Fibroblast of the aortic adventitia (primary cell): ENCODE data around the gene ZMAT5. TPM values are rescaled to one million over a fixed set of nuclear protein-coding genes. Genes with fewer than 3 reads are reported as not detected.
"Not testable (repeated sequence)": the region's sequence is repeated elsewhere in the genome, so short reads cannot be mapped to it uniquely, and the experiment has no call there.

Experiments used
- DNase-seq: peaks from one replicate; pipeline ENCODE4 v3.0.0-alpha.2; 2010; ENCODE audit warnings: low read depth
- H3K4me3 ChIP-seq: 2 replicates; pipeline ENCODE4 v1.5.1; 2011; ENCODE audit warnings: low read depth, mild to moderate bottlenecking, control low read depth, low read length, moderate library complexity
- total RNA-seq: library from RNA; depleted of rRNA; stranded (reverse); fragments of >200 nt; gene quantifications from 2 replicates; pipeline ENCODE4 v1.2.3, GENCODE V29; 2012; ENCODE audit warnings: low replicate concordance
- TF ChIP-seq, protein P1 (sequence below): IDR thresholded peaks from 2 replicates; pipeline ENCODE4 v1.5.1; 2011; ENCODE audit warnings: mild to moderate bottlenecking, low read length, control low read depth, inconsistent platforms; ENCODE audit not compliant: insufficient read depth

ZMAT5 gene
- total RNA-seq, 1 donor = 17.2 TPM

DNA sequence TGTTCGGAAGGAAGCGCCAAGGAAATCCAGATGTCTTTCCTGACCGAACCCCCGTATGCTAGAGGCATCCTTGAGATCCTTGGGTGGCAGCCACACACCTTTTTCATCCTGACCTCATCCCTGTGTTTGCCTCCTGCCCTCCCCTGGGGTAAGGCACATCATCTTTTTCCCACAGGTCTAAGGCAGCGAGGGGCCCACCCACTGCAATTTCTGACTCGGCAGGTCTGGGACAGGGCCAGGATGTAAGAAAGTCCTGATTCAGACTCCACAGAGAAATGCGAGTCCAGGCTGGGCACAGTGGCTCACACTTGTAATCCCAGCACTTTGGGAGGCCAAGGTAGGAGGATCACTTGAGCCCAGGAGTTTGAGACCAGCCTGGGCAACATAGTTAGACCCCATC lies 10.5 kb downstream of the ZMAT5 start:
- no peak for DNase-seq
- H3K4me3 ChIP-seq = no peak overlapping the region
- TF ChIP-seq, protein P1, sequence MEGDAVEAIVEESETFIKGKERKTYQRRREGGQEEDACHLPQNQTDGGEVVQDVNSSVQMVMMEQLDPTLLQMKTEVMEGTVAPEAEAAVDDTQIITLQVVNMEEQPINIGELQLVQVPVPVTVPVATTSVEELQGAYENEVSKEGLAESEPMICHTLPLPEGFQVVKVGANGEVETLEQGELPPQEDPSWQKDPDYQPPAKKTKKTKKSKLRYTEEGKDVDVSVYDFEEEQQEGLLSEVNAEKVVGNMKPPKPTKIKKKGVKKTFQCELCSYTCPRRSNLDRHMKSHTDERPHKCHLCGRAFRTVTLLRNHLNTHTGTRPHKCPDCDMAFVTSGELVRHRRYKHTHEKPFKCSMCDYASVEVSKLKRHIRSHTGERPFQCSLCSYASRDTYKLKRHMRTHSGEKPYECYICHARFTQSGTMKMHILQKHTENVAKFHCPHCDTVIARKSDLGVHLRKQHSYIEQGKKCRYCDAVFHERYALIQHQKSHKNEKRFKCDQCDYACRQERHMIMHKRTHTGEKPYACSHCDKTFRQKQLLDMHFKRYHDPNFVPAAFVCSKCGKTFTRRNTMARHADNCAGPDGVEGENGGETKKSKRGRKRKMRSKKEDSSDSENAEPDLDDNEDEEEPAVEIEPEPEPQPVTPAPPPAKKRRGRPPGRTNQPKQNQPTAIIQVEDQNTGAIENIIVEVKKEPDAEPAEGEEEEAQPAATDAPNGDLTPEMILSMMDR = no peak

DNA sequence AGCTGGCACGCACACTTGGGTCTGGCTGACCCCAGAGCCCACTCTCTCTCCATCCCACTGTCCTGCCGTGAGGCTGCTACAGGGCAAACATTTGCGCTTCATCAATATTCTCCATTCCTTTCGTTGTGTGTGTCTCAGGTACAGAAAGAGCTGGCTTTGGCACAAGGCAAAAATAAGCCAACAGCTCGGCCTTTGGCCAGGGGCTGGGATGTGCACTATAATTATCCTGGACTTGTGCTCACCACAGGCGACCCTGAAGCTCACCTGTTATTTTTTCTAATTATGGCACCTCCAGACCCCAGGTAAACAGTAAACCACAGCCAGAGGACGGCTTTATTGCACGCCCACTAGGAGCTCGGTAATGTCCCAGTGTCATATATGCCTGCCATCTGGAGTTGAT lies 10.9 kb downstream of the ZMAT5 start:
- no peak overlapping the region for H3K4me3 ChIP-seq
- TF ChIP-seq, protein P1 = no peak
- DNase-seq = no peak

DNA sequence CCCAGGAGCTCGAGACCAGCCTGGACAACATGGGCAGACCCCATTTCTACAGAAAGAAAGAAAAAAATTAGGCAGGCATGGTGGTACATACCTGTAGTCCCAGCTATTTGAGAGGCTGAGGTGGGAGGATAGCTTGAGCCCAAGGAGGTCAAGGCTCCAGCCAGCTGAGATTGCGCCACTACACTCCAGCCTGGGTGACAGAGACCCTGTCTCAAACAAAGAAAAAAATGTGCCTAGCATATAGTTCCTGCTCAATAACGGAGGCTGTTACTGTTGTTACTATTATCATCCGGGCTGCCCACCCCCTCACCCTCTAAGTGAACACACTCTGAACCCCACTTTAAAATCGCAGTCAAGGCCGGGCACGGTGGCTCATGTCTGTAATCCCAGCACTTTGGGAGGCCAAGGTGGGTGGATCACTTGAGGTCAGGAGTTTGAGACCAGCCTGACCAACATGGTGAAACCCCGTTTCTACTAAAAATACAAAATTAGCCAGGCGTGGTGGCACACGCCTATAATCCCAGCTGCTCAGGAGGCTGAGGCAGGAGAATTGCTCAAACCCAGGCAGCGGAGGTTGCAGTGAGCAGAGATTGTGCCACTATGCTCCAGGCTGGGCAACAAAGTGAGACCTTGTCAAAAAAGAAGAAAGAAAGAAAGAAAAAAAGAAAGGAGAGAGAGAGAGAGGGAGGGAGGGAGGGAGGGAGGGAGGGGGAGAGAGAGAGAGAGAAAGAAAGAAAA lies 12.0 kb downstream of the ZMAT5 start:
- not testable (repeated sequence) for H3K4me3 ChIP-seq

DNA sequence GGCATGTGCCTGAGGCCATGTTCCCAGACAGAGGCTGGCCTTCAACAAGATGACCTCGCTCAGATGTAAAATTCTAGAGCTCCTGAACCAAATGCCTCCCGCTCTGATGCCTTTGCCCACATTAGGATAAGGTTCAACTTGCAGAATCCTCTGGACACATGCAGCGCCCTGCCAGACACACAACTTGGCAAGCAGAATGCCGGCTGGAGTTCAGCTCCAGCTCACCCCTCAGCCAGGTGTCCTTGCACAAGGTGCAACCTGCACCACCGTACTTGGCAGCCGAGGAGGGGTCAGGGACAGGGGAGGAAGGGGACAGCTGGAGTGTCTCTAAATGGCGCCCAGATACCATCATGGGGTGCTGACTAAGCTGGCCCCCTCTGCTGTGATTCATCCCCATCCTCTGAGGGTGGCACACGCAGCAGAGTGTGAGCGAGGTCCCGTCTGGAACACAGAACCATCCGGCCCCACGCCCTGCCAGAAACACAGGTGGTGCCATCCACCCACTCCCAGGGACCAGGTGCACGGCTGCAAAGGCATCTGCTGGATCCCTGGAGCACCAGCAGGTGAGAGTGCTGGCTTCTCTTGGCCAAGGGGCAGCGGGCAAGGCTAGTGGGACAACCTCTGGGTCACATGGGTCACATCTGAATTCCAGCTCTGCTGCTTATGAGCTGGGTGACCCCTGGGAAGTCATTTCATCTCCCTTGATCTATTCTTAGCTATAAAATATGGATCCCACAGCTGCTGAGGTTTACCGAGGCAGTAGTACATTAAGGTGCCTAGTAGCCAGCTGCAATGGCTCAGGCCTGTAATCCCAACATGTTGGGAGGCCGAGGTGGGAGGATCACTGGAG lies 12.8 kb downstream of the ZMAT5 start:
- DNase-seq = no peak
- TF ChIP-seq, protein P1 = no peak
- no peak overlapping the region for H3K4me3 ChIP-seq

More for the DNA sequence above, 12.0 kb downstream of the ZMAT5 start:
- DNase-seq = not testable (repeated sequence)

DNA sequence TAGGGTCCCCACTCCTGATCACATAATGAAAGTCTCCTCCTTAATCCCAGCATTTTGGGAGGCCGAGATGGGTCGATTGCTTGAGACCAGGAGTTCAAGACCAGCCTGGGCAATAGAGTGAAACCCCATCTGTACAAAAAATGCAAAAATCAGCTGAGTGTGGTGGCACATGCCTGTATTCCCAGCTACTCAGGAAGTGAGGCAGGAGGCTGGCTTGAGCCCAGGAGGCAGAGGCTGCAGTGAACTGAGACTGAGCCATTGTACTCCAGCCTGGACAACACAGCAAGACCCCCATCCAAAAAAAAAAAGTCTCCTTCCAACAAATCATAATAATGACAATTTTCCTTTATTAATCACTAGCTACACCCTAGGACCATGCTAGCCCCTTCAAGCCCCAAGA lies 15.1 kb downstream of the ZMAT5 start:
- DNase-seq = no peak
- TF ChIP-seq, protein P1 = no peak
- H3K4me3 ChIP-seq = no peak overlapping the region

DNA sequence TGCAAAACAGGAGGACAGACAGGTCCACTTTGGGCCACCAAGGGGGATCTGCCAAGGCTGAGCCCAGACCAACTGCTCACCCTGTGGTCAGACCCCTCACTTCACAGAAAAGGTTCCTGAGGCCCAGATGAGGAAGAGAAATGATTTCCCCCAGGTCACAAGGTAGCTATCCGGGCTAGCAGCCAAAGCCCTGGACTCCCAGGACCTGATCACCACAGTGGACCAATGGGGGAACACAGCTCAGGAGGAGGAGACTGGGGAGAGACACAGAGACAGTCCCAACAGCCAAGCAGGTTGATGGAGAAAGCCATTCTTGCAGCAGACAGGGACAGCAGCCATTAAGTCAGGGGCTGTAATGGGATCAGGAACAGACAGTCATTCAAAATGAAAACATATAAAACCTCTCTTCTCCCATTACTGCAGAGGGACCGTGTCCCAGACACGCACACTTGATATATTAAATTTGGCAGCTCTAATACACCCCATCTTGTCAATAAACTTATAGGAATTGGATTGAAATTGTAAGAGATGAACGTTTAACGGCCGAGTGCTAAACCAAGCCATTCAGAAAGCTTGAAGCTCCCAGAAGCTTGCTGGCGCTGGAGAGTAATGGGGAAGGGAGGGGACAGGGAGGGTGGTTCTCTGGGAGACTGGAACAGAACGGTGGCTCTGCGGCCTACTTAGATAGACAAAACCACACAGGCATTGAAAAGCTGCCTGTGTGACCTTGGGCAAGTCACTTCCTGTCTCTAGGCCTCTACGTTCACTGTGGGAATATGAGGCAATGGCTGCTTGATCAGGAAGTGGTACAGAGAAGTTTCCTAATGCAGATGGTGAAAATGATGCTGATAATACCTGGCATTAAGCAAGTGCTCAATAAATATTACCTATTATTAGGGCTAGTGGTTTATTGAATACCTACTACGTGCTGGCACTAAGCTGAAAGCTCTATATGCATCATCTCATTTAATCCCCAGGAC lies 16.0 kb downstream of the ZMAT5 start:
- no peak for DNase-seq
- H3K4me3 ChIP-seq = no peak overlapping the region
- TF ChIP-seq, protein P1 = no peak
